Naive B cell (primary cell): ENCODE measurements around the gene CTIF. TPM values are rescaled to one million over a fixed set of nuclear protein-coding genes. Genes with fewer than 3 reads are reported as not detected.
A peak's percentile ranks its signal among the peaks of the same experiment; 100 is the strongest.

Experiments
- ATAC-seq, 2 donors: fragments of 150-1000 bp; cut with Tn5 transposase; 2 replicates each; pipeline ENCODE4 v1.10.0; 2021; ENCODE audit warnings: low read depth in 2 of 2, mild to moderate bottlenecking in 2 of 2, moderate library complexity in 2 of 2
- DNase-seq: peaks from one replicate; pipeline ENCODE4 v3.0.0; 2022
- H3K27ac Mint-ChIP-seq, 6 donors: one replicate each; pipeline ENCODE4 v1.8.0; 2020 to 2022; ENCODE audit warnings: mild to moderate bottlenecking in 6 of 6, mixed read lengths in 6 of 6, moderate library complexity in 5 of 6, inconsistent platforms in 2 of 6
- H3K27me3 Mint-ChIP-seq, 3 donors: one replicate each; pipeline ENCODE4 v1.8.0; 2021 to 2022; ENCODE audit warnings: mixed read lengths in 3 of 3, mild to moderate bottlenecking in 1 of 3
- H3K36me3 Mint-ChIP-seq, 2 donors: one replicate each; pipeline ENCODE4 v1.8.0; 2020 to 2022; ENCODE audit warnings: mixed read lengths in 2 of 2, inconsistent platforms in 1 of 2, mild to moderate bottlenecking in 1 of 2
- H3K4me1 Mint-ChIP-seq, 3 donors: one replicate each; pipeline ENCODE4 v1.8.0; 2020 to 2022; ENCODE audit warnings: mixed read lengths in 3 of 3, inconsistent platforms in 1 of 3, mild to moderate bottlenecking in 1 of 3, moderate library complexity in 1 of 3
- H3K4me3 Mint-ChIP-seq, 8 donors: one replicate each; pipeline ENCODE4 v1.8.0; 2020 to 2022; ENCODE audit warnings: mild to moderate bottlenecking in 8 of 8, mixed read lengths in 8 of 8, moderate library complexity in 8 of 8, inconsistent platforms in 2 of 8
- H3K9me3 Mint-ChIP-seq, 7 donors: one replicate each; pipeline ENCODE4 v1.8.0; 2020 to 2022; ENCODE audit warnings: mixed read lengths in 7 of 7, mild to moderate bottlenecking in 5 of 7, inconsistent platforms in 2 of 7, moderate library complexity in 1 of 7
- polyA plus RNA-seq, 6 donors: library from polyadenylated mRNA; unstranded; fragments of 300-500 nt; fragmentation: Illumina TruSeq; gene quantifications; one replicate each; pipeline ENCODE4 v1.2.3, GENCODE V29; 2021; ENCODE audit warnings: low read depth in 6 of 6

The CTIF gene
- polyA plus RNA-seq, 6 donors from 2014 or later: 0.29 to 1.1 (median 0.66) TPM; not detected in 2

DNA sequence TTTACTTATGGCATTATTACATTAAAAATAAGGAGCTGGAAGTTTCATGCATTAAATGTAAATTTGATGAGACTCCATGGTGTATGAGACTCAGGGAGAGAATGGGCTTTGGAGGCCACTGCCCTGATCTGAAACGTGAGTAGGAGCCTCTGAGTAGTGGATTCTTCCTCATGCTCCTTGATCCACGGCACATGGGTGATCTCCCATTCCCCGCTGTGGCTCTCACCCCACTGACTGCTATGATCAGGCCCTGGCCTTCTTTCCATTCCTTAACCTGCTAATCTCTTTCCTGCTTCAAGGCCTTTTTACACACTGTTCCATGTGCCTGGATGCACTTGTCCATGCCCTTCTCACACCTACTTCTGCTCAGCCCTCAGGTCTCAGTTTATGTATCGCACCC, 343.5 kb downstream of the CTIF start:
- peaks cover 0 to 7% (median 7%) of the 10 kb centered on the region in 3 donors for H3K27me3 Mint-ChIP-seq
- no peak overlapping the region for H3K27ac Mint-ChIP-seq
- ATAC-seq (no peak), DNase-seq (no peak)
- peaks cover 0 to 4% (median 0%) of the 10 kb centered on the region in 3 donors for H3K4me1 Mint-ChIP-seq
- no peak overlapping the region for H3K4me3 Mint-ChIP-seq
- no peaks in the 10 kb centered on the region for H3K36me3 Mint-ChIP-seq
- peaks cover 0 to 4% (median 0%) of the 10 kb centered on the region in 7 donors for H3K9me3 Mint-ChIP-seq

DNA sequence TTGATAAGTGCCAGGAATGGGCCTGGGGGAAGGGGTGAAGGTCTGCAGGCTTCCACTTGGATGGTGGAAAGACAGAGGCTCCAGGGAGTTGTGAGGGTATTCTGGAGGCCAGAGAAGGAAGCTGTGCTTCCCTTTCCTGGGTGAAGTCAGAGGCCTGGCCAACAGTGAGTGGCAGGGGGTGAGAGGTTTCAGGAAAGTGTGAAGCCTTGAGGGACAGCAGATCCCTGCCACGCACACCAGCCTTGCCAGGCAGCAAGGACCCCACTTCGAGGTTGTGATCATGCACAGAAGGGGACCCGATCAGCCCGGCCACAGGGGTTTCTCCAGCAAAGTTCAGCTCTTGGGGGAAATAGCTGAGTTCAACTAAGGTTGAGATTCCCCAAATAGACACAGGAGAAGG, 345.5 kb downstream of the CTIF start:
- DNase-seq (no peak), ATAC-seq (no peak)
- Mint-ChIP-seq H3K9me3 (peaks cover 0 to 4% (median 0%) of the 10 kb centered on the region in 7 donors), H3K27me3 (no peaks in the 10 kb centered on the region), H3K36me3 (no peaks in the 10 kb centered on the region), H3K4me3 (no peak overlapping the region), H3K4me1 (peaks cover 0 to 4% (median 0%) of the 10 kb centered on the region in 3 donors), H3K27ac (peak overlapping the region in 1 of 6 donors; percentile 44)

DNA sequence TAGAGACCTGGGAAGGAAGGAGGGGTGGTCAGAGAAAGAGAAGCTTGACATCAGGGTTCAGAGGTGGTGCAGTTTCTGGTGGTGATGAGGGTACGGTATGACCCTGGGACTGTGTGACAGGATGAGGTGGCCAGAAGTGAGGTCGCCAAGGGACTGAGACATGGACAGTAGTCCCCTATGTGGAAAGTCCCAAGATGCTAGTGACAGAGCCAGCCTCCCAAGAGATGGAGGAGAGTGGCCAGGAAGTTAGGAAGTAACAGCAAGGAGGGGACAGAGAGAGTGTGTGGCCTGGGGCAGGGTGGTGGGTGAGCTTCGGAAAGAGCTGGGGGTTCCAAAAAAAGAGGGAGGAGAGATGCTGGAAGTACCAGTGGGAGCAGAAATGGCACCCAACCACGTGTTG, 345.9 kb downstream of the CTIF start:
- Mint-ChIP-seq H3K4me3 (no peak overlapping the region), H3K27ac (peak overlapping the region in 2 of 6 donors; percentile 13 to 23), H3K4me1 (peaks cover 0 to 4% (median 0%) of the 10 kb centered on the region in 3 donors), H3K36me3 (no peaks in the 10 kb centered on the region), H3K9me3 (peaks cover 0 to 4% (median 0%) of the 10 kb centered on the region in 7 donors), H3K27me3 (no peaks in the 10 kb centered on the region)
- ATAC-seq (no peak), DNase-seq (no peak)

DNA sequence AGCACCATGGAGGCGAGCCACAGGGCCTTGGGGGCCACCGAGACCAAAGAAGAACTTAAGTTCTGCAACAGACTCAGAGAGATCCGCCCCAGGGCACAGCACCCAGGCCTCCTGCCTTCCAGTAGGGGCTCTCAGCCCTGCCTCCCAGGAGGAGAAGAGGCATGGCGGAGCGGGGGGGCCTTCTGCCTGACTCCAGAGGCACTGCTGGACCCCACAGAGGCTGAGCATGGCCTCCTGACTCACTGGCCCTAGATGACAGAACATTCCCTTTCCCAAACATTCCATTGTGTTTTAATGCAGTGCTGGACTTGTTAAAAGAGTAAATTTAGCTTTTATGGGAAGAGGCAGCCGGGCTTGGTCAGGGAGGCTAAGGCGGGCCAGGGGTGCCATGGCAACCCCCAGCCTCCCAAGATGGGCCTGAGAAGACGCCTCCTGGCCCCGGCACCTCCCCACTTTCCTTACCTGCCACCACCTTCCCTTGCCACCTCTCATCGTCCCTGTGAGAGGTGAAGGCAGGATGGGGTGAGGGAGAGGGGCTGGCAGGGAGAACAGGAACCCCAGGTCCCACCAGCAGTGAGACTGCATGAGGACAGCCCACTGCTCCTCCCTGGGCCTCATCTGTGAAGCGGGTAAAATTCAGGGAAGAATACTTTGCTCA, 346.6 kb downstream of the CTIF start:
- Mint-ChIP-seq H3K4me3 (no peak overlapping the region), H3K27ac (no peak overlapping the region), H3K9me3 (peaks cover 0 to 4% (median 0%) of the 10 kb centered on the region in 7 donors), H3K36me3 (no peaks in the 10 kb centered on the region), H3K27me3 (peaks cover 0 to 5% (median 0%) of the 10 kb centered on the region in 3 donors), H3K4me1 (peaks cover 0 to 4% (median 0%) of the 10 kb centered on the region in 3 donors)
- ATAC-seq: no peak
- no peak for DNase-seq

DNA sequence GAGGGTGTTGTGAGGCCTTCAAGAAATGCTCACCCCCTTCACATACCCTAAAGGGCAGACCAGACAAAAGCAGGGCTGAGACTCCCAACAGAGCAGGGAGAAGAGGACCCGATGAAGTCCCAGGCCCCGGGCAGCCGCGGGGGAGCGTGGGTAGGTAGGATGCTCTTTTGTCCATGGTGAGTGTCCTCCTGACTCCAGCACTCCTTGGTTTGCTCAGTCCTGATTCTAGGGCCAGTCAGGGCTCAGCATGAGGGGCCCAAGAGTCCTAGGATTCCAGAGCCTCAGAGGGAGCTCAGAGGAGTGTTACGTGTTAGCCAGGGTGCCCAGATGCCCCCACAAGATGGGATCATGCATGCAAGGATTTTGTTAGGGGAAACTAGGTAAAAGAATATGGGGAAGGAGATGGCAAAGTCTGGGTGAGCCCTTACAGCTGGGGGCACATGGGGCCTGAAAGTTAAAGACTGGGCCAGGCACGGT, 347.1 kb downstream of the CTIF start:
- H3K4me1 Mint-ChIP-seq: peaks cover 0 to 4% (median 0%) of the 10 kb centered on the region in 3 donors
- H3K27me3 Mint-ChIP-seq: peaks cover 0 to 5% (median 0%) of the 10 kb centered on the region in 3 donors
- H3K4me3 Mint-ChIP-seq: peak overlapping the region in 1 of 8 donors; percentile 53
- DNase-seq (no peak), ATAC-seq (no peak)
- peaks cover 0 to 2% (median 0%) of the 10 kb centered on the region in 7 donors for H3K9me3 Mint-ChIP-seq
- H3K36me3 Mint-ChIP-seq: no peaks in the 10 kb centered on the region
- H3K27ac Mint-ChIP-seq: peak overlapping the region in 1 of 6 donors; percentile 16

DNA sequence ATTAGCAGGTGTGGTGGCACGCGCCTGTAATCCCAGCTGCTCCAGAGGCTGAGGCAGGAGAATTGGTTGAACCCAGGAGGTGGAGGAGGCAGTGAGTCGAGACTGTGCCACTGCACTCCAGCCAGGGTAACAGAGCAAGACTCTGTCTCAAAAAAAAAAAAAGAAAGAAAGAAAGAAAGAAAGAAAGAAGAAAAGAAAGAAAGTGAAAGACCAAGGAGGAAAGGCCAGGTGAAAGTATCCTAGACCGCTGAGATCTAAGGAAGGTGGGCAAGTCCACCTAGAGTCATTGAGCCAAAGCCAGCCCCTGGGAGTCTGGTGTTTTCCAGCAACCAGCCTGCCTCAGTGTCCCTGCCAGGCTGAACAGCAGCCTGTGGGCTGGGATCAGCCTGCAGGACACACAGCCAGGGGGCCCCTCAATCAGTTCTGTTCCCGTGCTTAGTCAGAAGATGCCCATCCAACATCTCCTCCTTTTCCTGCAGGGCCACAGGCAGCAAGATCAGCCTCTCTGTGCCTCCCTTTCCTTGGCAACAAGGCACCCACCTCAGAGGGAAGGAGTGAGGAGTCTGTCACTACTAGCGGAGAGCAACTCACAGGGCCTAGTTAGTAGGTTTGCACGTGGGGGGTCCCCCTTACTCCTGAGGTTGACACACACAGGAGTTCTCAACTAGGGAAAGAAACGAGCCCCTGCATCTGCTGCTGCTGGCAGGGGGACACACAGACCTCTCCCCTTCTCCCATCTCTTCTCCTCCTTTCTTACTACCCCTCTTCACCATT, 347.9 kb downstream of the CTIF start:
- no peak for DNase-seq
- peak overlapping the region in 1 of 6 donors; percentile 58 for H3K27ac Mint-ChIP-seq

DNA sequence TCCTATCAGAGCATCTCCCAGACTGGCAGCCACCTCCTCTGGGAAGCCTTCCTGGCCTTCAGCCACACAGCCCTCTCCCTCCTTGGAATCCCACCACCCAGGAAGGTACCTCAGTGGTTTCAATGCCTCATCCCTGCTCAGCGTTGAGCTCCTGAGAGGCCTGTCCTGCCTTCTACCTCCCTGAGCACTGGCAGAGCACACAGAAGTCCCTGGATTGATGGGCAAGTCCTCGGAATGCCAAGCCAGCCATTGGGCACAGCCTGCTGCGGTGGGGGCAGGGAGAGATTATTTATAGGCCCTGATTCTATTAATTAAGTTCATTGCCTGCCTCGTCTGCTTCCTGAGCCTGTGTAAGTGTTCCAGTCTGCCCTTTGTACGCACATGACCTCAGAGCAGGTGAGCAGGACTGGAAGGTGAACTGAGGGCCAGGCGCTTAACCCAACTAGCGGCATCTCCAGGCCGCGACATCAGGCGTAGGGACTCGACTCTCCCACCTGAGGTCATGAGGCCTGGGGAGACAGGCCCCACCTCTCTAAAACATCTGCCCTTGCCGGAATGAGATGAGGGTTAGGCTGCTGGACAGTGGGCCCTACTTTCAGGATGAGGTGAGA, 348.6 kb downstream of the CTIF start:
- no peak for DNase-seq
- Mint-ChIP-seq H3K36me3 (no peaks in the 10 kb centered on the region), H3K4me3 (no peak overlapping the region), H3K27ac (no peak overlapping the region), H3K4me1 (peaks cover 0 to 4% (median 0%) of the 10 kb centered on the region in 3 donors), H3K9me3 (peaks cover 0 to 2% (median 0%) of the 10 kb centered on the region in 7 donors), H3K27me3 (peaks cover 0 to 5% (median 0%) of the 10 kb centered on the region in 3 donors)
- ATAC-seq: no peak

More for the DNA sequence above, 347.9 kb downstream of the CTIF start:
- H3K36me3 Mint-ChIP-seq: no peaks in the 10 kb centered on the region
- H3K9me3 Mint-ChIP-seq: peaks cover 0 to 2% (median 0%) of the 10 kb centered on the region in 7 donors
- peaks cover 0 to 5% (median 0%) of the 10 kb centered on the region in 3 donors for H3K27me3 Mint-ChIP-seq
- ATAC-seq: no peak
- H3K4me1 Mint-ChIP-seq: peaks cover 0 to 4% (median 0%) of the 10 kb centered on the region in 3 donors
- H3K4me3 Mint-ChIP-seq: no peak overlapping the region

DNA sequence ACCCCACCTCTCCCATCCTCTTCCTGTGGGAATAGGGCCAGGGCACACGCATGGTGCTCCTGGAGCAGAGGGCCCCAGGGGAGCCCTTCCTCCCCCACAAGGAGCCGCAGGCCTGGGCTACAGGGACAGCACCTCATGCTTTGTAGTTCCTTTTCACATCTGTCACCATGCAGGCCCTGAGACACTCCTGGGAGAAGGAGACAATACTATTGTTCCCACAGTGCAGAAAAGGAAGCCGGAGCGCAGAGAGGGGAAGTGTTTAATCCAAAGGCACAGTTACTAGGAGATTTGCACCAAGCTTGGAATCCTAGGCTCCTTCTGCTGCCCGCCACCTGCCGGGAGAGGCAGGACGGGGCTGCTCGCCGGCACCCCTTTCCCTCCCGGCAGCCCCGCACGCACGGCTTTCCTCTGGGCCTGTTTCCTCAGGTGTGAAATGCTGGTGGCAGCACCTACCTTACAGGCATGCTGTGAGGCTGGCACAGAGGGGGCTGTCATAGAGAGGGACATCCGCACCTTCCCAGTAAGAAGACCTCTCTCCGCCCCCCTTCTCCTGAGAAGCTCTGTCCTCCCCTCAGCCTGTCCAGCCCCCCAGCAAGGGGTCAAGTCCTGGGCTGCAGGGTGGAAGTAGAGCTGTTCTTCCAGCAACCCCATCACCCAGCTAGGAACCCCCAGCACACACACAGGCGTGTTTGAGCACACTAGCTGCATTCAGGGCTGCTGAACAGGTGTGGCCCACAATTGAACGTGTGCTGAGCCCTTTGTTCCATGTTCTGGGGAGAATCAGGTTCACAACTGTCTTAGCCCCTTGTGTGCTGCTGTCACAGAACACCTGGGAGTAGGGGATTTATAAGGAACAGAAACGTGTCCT, 349.3 kb downstream of the CTIF start:
- peaks cover 0 to 4% (median 0%) of the 10 kb centered on the region in 3 donors for H3K4me1 Mint-ChIP-seq
- peaks cover 0 to 5% (median 0%) of the 10 kb centered on the region in 3 donors for H3K27me3 Mint-ChIP-seq
- H3K36me3 Mint-ChIP-seq: no peaks in the 10 kb centered on the region
- peak overlapping the region in 2 of 6 donors; percentile 15 to 31 for H3K27ac Mint-ChIP-seq
- DNase-seq (no peak), ATAC-seq (no peak)
- no peak overlapping the region for H3K4me3 Mint-ChIP-seq
- H3K9me3 Mint-ChIP-seq: peaks cover 0 to 2% (median 0%) of the 10 kb centered on the region in 7 donors

DNA sequence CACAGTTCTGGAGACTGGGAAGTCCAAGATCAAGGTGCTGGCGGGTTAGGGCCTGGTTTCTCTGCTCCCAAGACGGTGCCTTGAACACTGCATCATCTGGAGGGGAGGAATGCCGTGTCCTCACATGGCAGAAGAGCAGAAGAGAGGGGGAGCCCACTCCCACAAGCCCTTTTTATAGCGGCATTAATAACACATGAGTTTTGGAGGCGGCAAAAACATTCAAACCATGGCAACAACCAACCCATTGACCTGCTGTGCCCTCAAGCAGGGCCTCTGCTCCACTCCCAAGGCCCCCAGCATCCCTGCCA, 349.9 kb downstream of the CTIF start:
- peak overlapping the region in 1 of 6 donors; percentile 31 for H3K27ac Mint-ChIP-seq
- no peak for DNase-seq
- H3K4me3 Mint-ChIP-seq: no peak overlapping the region

DNA sequence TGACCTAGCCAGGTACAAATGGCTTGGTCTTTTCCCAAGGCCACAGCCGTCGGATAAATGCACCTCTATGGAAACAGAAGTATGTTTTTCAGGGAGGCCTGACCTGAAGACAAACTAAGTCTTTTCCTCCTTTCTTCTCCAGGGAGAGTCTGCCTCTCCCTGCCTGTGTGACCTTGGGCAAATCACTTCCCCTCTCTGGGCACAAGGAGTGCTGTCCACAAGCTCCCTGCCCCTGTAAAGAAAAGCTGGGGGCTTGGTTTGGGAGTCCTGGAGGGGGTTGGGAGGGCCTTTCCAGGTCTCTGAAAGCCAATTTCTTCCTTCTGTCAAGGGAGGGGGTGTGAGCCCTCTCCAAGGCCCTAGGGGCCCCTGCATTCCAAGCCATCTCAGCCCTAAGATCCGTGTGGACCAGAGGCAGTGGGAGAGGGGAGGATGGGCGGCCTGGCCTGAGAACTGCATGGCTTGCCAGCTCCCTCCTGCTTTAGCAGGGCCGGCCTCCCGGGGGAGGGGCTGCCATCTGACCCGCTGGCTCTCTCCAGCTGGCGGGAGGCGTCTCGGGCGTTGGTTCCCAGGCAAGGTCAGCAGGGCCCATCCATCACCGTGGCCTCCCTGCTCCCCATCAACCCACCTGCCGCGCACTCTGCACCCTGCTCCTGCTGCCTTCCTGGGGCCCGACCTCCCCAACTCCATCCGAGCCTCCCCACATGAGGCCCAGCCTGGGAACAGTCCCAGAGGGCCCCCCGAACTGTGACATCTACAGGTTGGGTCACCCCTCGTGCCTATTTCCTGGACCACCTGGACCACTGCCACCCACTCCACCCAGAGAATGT, 350.5 kb downstream of the CTIF start:
- peaks cover 0 to 2% (median 0%) of the 10 kb centered on the region in 7 donors for H3K9me3 Mint-ChIP-seq
- ATAC-seq (no peak), DNase-seq (no peak)
- H3K4me3 Mint-ChIP-seq: no peak overlapping the region
- H3K36me3 Mint-ChIP-seq: no peaks in the 10 kb centered on the region
- peak overlapping the region in 1 of 6 donors; percentile 69 for H3K27ac Mint-ChIP-seq
- peaks cover 0 to 5% (median 0%) of the 10 kb centered on the region in 3 donors for H3K27me3 Mint-ChIP-seq
- peaks cover 0 to 4% (median 0%) of the 10 kb centered on the region in 3 donors for H3K4me1 Mint-ChIP-seq

More for the DNA sequence above, 349.9 kb downstream of the CTIF start:
- Mint-ChIP-seq H3K27me3 (peaks cover 0 to 5% (median 0%) of the 10 kb centered on the region in 3 donors), H3K9me3 (peaks cover 0 to 2% (median 0%) of the 10 kb centered on the region in 7 donors), H3K4me1 (peaks cover 0 to 4% (median 0%) of the 10 kb centered on the region in 3 donors), H3K36me3 (no peaks in the 10 kb centered on the region)
- ATAC-seq: no peak

DNA sequence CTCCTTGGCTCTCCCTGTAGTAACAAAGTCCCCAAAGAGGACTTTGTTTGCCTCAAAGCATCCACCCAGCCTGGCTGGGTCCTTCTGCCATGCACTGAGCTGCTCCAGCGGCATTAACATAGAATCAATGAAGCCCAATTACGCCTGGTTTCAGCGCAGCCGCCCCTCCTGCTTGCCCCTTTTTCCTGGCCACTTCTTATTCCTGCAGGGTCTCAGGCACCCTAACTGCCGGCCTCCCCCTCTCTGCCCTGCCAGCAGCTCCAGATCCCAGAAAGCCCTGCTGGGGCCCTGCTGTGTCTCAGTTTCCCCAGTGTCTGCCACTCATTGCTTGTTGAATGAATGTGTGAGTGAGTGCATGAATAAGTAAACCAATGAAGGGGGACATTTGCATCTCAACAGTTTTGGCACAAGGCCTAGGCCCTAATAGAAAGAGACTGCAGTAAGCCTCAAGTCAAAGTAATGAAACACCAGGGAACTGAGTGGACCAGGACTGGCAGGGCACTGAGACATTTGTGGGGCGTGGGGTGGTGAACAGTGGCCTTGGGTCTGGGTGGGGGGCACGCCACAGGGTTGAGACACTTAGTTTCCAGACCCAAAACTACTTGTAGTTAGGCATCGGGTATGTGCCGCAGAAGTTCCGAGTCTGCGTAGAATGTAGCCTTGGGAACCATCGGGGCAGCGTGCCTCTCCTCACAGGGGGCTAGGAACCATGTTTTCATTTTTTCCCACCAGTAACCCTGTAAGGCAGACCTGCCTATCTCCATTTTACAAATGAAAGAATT, 351.3 kb downstream of the CTIF start:
- DNase-seq (no peak), ATAC-seq (no peak)
- H3K4me1 Mint-ChIP-seq: peaks cover 0 to 4% (median 4%) of the 10 kb centered on the region in 3 donors
- H3K27me3 Mint-ChIP-seq: peaks cover 0 to 5% (median 0%) of the 10 kb centered on the region in 3 donors
- no peaks in the 10 kb centered on the region for H3K36me3 Mint-ChIP-seq
- H3K27ac Mint-ChIP-seq: peak overlapping the region in 1 of 6 donors; percentile 69
- no peak overlapping the region for H3K4me3 Mint-ChIP-seq
- H3K9me3 Mint-ChIP-seq: peaks cover 0 to 2% (median 0%) of the 10 kb centered on the region in 7 donors
